Keratinocyte (primary cell): ENCODE results near the gene LRBA. TPM values are rescaled to one million over a fixed set of nuclear protein-coding genes. Genes with fewer than 3 reads are reported as not detected.

Experiments
- DNase-seq: peaks from one replicate; pipeline ENCODE4 v3.0.0-alpha.2; 2011; ENCODE audit warnings: low read depth, missing footprints, low spot score
- FAIRE-seq: peaks from 2 replicates; lab custom pipeline; 2011; peaks lifted over from hg19 to GRCh38; lab: Jason Lieb, UNC
- H2AFZ ChIP-seq: 2 replicates; pipeline ENCODE4 v1.6.0; 2012; ENCODE audit warnings: low read length, control low read depth, inconsistent platforms; ENCODE audit not compliant: control insufficient read depth
- H3K27ac ChIP-seq: 2 replicates; pipeline ENCODE4 v1.5.1; 2011; ENCODE audit warnings: low read length; ENCODE audit not compliant: control insufficient read depth, insufficient read depth
- H3K27me3 ChIP-seq: 3 replicates; pipeline ENCODE4 v1.6.0; 2011; ENCODE audit warnings: low read length; ENCODE audit not compliant: control insufficient read depth, insufficient read depth; ENCODE audit errors: extremely low read depth
- H3K36me3 ChIP-seq, 2 experiments: 2 replicates in 1 of 2; 3 replicates in 1 of 2; pipeline ENCODE4 v1.5.1; 2011; ENCODE audit warnings: low read length in 2 of 2, mild to moderate bottlenecking in 1 of 2; ENCODE audit not compliant: control insufficient read depth in 2 of 2, insufficient read depth in 2 of 2; ENCODE audit errors: extremely low read depth in 1 of 2
- H3K4me1 ChIP-seq: 3 replicates; pipeline ENCODE4 v1.5.1; 2011; ENCODE audit warnings: low read length; ENCODE audit not compliant: control insufficient read depth, insufficient read depth; ENCODE audit errors: extremely low read depth
- H3K4me2 ChIP-seq: 3 replicates; pipeline ENCODE4 v1.6.0; 2011; ENCODE audit warnings: low read depth, low read length; ENCODE audit not compliant: control insufficient read depth, insufficient read depth; ENCODE audit errors: extremely low read depth
- H3K4me3 ChIP-seq, 3 experiments: fragments of 200-600 bp in 1 of 3; sonication (generic) in 1 of 3; 2 replicates in 2 of 3; 3 replicates in 1 of 3; pipeline ENCODE4 v1.5.1; 2011 to 2016; ENCODE audit warnings: low read length in 3 of 3, mild to moderate bottlenecking in 3 of 3, control low read depth in 2 of 3, inconsistent platforms in 1 of 3, low read depth in 1 of 3, mixed read lengths in 1 of 3, mixed run types in 1 of 3, moderate library complexity in 1 of 3; ENCODE audit not compliant: control insufficient read depth in 2 of 3, insufficient read depth in 2 of 3; ENCODE audit errors: extremely low read depth in 1 of 3
- H3K79me2 ChIP-seq: 2 replicates; pipeline ENCODE4 v1.6.0; 2012; ENCODE audit warnings: low read length; ENCODE audit not compliant: control insufficient read depth, insufficient read depth
- H3K9ac ChIP-seq: 3 replicates; pipeline ENCODE4 v1.6.0; 2011; ENCODE audit warnings: low read length; ENCODE audit not compliant: control insufficient read depth, insufficient read depth; ENCODE audit errors: extremely low read depth
- H3K9me1 ChIP-seq: 3 replicates; pipeline ENCODE4 v1.6.0; 2011; ENCODE audit warnings: low read length; ENCODE audit not compliant: control insufficient read depth, insufficient read depth; ENCODE audit errors: extremely low read depth
- H3K9me3 ChIP-seq: 2 replicates; pipeline ENCODE4 v1.5.1; 2012; ENCODE audit warnings: low read depth, low read length; ENCODE audit not compliant: control insufficient read depth
- H4K20me1 ChIP-seq: 3 replicates; pipeline ENCODE4 v1.6.0; 2011; ENCODE audit warnings: low read length; ENCODE audit not compliant: control insufficient read depth, insufficient read depth; ENCODE audit errors: extremely low read depth
- CTCF ChIP-seq, 3 experiments: IDR thresholded peaks in 1 of 3; conservative IDR thresholded peaks in 1 of 3; optimal IDR thresholded peaks in 1 of 3; 2 replicates in 2 of 3; 3 replicates in 1 of 3; pipeline versions ENCODE3 to v1.5.1; 2011; ENCODE audit warnings: low read length in 3 of 3, mild to moderate bottlenecking in 3 of 3, moderate library complexity in 2 of 3, control low read depth in 1 of 3, inconsistent platforms in 1 of 3; ENCODE audit not compliant: insufficient read depth in 2 of 3; ENCODE audit errors: extremely low read depth in 1 of 3
- EZH2 ChIP-seq: IDR thresholded peaks from one replicate; pipeline ENCODE4 v1.6.1; 2012; ENCODE audit warnings: inconsistent platforms, mild to moderate bottlenecking, low read length, moderate library complexity
- dilution Hi-C: fragments of 300-500 bp; cut with MboI; formaldehyde crosslinking; loops from one replicate; pipeline ENCODE4 v1.7.0; 2020; ENCODE audit warnings: low sequenced_read_pairs; ENCODE audit not compliant: extremely low pct_ligation_motif_present
- polyA plus RNA-seq, 5 experiments: library from polyadenylated mRNA; depleted of rRNA in 3 of 5; stranded (reverse) in 3 of 5; stranded (forward) in 1 of 5; unstranded in 1 of 5; fragments of >200 nt; gene quantifications; 1 replicate in 1 of 5; 2 replicates in 3 of 5; 3 replicates in 1 of 5; pipeline versions ENCODE4 v1.2.1 to v1.2.3, GENCODE V29; 2011 to 2012; ENCODE audit warnings: missing spikeins in 2 of 5, low read depth in 1 of 5, low replicate concordance in 1 of 5

LRBA gene
- polyA plus RNA-seq, 1 donor (not counting 4 experiments of a cell fraction or from before 2014, with no cell fraction given) = 35.6 TPM

- Histone ChIP-seq H3K4me1 (peaks cover 6% of the 10 kb centered on the region), H3K9me1 (no peaks in the 10 kb centered on the region), H3K9ac (no peak overlapping the region), H3K27me3 (no peaks in the 10 kb centered on the region), H3K4me2 (no peak overlapping the region), H2AFZ (no peak overlapping the region), H3K27ac (no peak overlapping the region), H3K9me3 (no peaks in the 10 kb centered on the region), H3K79me2 (no peaks in the 10 kb centered on the region), H4K20me1 (no peaks in the 10 kb centered on the region), H3K4me3 (no peak overlapping the region), H3K36me3 (no peaks in the 10 kb centered on the region)
- no peak for FAIRE-seq
- dilution Hi-C loops = no loop called here
- TF ChIP-seq CTCF (optimal IDR thresholded peaks at IDR 0.05 in 1 of 3, IDR thresholded peaks at IDR 0.05 in 1 of 3, conservative IDR thresholded peaks at IDR 0.05 in 1 of 3; ENCODE audit: extremely low read depth in 1 of 3, insufficient read depth in 2 of 3, low read length in 3 of 3) = no peak
- no peak for DNase-seq
These were observed 698.5 kb downstream of the LRBA start for GRCh38 chr4:150316332-150317205.

GRCh38 chr4:150315691-150316090 is 699.4 kb downstream of the LRBA start:
- Histone ChIP-seq H3K9ac (no peak overlapping the region), H3K9me3 (no peaks in the 10 kb centered on the region), H3K27ac (no peak overlapping the region), H3K4me2 (no peak overlapping the region), H3K4me3 (no peak overlapping the region), H3K4me1 (peaks cover 6% of the 10 kb centered on the region), H4K20me1 (no peaks in the 10 kb centered on the region), H2AFZ (no peak overlapping the region), H3K9me1 (no peaks in the 10 kb centered on the region), H3K79me2 (no peaks in the 10 kb centered on the region), H3K36me3 (no peaks in the 10 kb centered on the region), H3K27me3 (no peaks in the 10 kb centered on the region)
- no peak for DNase-seq
- dilution Hi-C loops = no loop called here
- no peak for FAIRE-seq
- no peak for TF ChIP-seq CTCF (optimal IDR thresholded peaks at IDR 0.05 in 1 of 3, IDR thresholded peaks at IDR 0.05 in 1 of 3, conservative IDR thresholded peaks at IDR 0.05 in 1 of 3; ENCODE audit: extremely low read depth in 1 of 3, insufficient read depth in 2 of 3, low read length in 3 of 3)
- TF ChIP-seq EZH2 = no peak
